ENCODE measurements around the gene RBM38.

Gene RBM38

GRCh38 chr20:57374931-57375651 lies 16.1 kb upstream of the RBM38 start:
- DNase-seq (ENCODE audit: low read depth): no peak

GRCh38 chr20:57375652-57376230 lies 15.5 kb upstream of the RBM38 start:
- no peak for DNase-seq (ENCODE audit: low read depth)

- no peak for DNase-seq (ENCODE audit: low read depth)
These were observed 13.8 kb upstream of the RBM38 start for GRCh38 chr20:57377350-57377749.

- no peak for DNase-seq (ENCODE audit: low read depth)
These were observed 13.1 kb upstream of the RBM38 start for GRCh38 chr20:57378107-57378506.

GRCh38 chr20:57378646-57379262 lies 12.4 kb upstream of the RBM38 start:
- DNase-seq (ENCODE audit: low read depth): no peak

- no peak for DNase-seq (ENCODE audit: low read depth)
These were observed 11.9 kb upstream of the RBM38 start for GRCh38 chr20:57379263-57379647.

- no peak for DNase-seq (ENCODE audit: low read depth)
These were observed 11.0 kb upstream of the RBM38 start for GRCh38 chr20:57380081-57380750.

- peak; percentile 73 for DNase-seq (ENCODE audit: low read depth)
These were observed 9.3 kb upstream of the RBM38 start for GRCh38 chr20:57381596-57382503.

GRCh38 chr20:57382516-57382915 lies 8.7 kb upstream of the RBM38 start:
- DNase-seq (ENCODE audit: low read depth): no peak

- no peak for DNase-seq (ENCODE audit: low read depth)
These were observed 7.5 kb upstream of the RBM38 start for GRCh38 chr20:57383447-57384347.

GRCh38 chr20:57384486-57384885 lies 6.7 kb upstream of the RBM38 start:
- DNase-seq (ENCODE audit: low read depth): no peak

- no peak for DNase-seq (ENCODE audit: low read depth)
These were observed 6.0 kb upstream of the RBM38 start for GRCh38 chr20:57384953-57385761.

GRCh38 chr20:57385940-57386339 lies 5.3 kb upstream of the RBM38 start:
- DNase-seq (ENCODE audit: low read depth): no peak

GRCh38 chr20:57386762-57387161 lies 4.4 kb upstream of the RBM38 start:
- DNase-seq (ENCODE audit: low read depth): no peak

GRCh38 chr20:57387463-57387862 lies 3.7 kb upstream of the RBM38 start:
- DNase-seq (ENCODE audit: low read depth): no peak

- no peak for DNase-seq (ENCODE audit: low read depth)
These were observed 3.2 kb upstream of the RBM38 start for GRCh38 chr20:57387945-57388371.

- DNase-seq (ENCODE audit: low read depth): peak; percentile 66
These were observed 2.1 kb upstream of the RBM38 start for GRCh38 chr20:57388953-57389694.

GRCh38 chr20:57389695-57390603 lies 1.2 kb upstream of the RBM38 start:
- DNase-seq (ENCODE audit: low read depth): peak; percentile 66
